Head of caudate nucleus (tissue), 42 donors: ENCODE results near the gene FBXL7.

Source experiments
- DNase-seq, 42 donors: peaks; one replicate each; pipeline versions ENCODE4 v3.0.0 to v3.0.0-alpha.2; 2020 to 2021; ENCODE audit warnings: mixed read lengths in 7 of 42
- intact Hi-C: fragments of 100-400 bp; cut with DNase I; formaldehyde crosslinking; loops from one replicate; pipeline ENCODE4 v1.15.0; 2022

The FBXL7 gene

DNA sequence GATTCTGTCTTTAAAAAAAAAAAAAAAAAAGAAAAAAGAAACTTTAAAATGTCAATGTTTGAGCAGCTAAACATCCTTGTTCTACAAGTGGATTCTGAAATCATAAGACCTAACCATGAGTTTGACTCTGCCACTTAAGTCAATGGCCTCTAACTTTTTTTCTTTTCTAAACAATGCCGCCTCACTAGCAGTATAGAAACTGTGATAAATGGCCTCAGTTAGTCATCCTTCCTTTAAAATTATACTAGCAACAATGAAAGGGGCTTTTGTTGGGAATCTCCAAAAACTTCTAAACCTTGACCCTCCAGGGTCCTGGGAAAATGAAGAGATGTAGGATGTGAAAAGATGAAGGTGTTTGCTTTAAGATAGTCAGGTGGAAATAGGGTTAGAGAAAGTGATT lies 71.1 kb downstream of the FBXL7 start:
- no peak for DNase-seq
- intact Hi-C loops: no loop called here

DNA sequence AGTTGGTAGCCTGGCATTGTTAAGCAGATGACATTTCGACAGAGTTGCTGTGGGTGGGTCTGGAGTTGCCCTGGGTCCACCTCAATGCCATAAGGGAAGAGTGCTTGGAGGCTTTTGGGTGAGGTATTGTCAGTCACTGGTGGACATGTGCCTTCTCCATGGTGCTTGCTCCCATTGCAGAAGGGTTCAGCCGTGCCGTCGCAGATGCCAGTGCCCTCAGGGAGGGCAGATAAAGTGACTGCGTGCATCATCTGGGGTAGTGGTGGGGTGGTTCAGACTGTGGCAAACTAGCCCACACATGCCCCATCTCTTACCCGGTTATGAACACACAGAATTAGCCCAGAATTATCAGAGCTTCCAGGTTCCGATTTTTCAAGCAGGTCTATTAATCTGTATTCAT lies 71.6 kb downstream of the FBXL7 start:
- intact Hi-C loops: no loop called here
- DNase-seq: no peak

GRCh38 chr5:15573590-15573989 lies 73.6 kb downstream of the FBXL7 start:
- intact Hi-C loops: no loop called here
- no peak for DNase-seq

GRCh38 chr5:15574128-15574527 lies 74.1 kb downstream of the FBXL7 start:
- intact Hi-C loops: no loop called here
- DNase-seq: no peak

- intact Hi-C loops: no loop called here
- DNase-seq: no peak
Observed at GRCh38 chr5:15574806-15575325, 74.9 kb downstream of the FBXL7 start.

DNA sequence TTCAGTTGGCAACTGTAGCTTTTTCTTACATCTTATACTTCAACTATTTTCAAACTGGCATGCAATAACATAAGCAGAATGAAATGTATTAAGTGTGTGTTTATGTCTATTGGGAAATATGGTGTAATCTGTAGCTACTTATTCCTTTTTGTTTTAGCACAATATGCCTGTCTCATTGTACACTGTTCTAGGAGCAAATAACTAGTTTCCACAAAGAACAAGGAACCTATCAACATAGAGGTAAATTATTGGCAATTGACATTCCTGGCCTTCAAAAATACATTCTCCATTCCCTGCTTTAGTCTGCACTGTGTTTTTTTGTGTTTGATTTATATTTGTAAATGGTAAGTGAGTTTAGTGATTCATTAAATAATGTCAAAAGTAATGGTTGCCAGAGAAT lies 75.7 kb downstream of the FBXL7 start:
- DNase-seq: no peak
- intact Hi-C loops: no loop called here

- intact Hi-C loops: no loop called here
- DNase-seq: no peak
Observed at GRCh38 chr5:15577132-15577531, 77.2 kb downstream of the FBXL7 start.

DNA sequence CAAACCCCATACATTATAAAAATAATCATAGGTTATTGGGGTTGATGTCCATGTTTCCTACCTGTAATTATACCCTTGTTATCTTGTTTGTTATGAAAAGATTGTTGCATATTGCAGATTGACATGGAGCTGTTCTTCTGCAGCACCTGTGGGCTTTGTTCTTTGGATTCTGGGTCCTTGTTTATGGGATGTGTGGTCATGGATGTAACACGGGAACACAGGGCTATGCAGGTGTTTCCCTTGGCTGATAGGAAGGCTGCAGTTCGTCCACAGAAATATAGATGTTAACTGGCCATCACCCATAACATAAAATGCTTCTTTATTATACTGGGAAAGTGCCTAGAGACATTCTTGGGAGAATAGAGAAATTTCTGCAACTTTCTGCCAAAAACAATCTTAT lies 77.9 kb downstream of the FBXL7 start:
- intact Hi-C loops: no loop called here
- DNase-seq: no peak

DNA sequence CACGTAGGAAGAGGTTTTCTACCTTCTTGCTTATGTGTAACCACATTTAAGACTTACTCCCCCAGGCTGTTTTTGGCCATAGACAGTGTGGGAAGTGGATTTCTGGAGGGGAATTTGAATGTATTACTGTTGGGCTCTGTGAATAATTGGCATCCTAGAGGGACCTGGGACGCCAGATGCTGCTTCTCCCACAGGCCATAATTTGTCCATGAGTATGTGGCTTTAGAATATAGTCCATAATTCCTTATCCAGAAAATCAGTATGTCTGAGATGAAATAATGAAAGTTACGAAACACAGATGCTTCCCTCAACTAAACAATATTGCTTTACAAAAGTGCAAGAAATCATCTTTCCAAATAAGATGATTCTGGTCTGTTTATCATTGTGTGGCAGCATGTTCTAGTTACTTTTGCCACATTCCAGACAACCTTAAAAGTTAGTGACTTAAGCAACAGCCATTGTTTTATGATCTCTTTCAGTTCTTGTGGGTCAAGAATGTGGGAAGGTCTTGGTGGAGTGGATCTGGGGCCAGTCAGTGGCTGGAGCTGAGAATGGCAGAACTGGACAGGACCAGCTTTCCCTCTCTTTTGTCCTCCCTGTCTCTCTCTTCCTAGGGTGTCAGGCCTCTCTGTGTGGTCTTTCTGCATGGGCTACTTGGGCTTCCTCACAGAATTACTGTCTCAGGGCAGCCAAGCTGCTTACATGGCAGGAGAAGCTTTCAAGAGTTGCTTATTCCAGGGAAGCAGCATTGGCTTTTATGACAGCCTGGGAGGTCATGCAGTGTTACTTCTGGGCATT lies 79.4 kb downstream of the FBXL7 start:
- intact Hi-C loops: no loop called here
- no peak for DNase-seq

GRCh38 chr5:15584528-15584927 lies 84.5 kb downstream of the FBXL7 start:
- intact Hi-C loops: no loop called here
- no peak for DNase-seq

DNA sequence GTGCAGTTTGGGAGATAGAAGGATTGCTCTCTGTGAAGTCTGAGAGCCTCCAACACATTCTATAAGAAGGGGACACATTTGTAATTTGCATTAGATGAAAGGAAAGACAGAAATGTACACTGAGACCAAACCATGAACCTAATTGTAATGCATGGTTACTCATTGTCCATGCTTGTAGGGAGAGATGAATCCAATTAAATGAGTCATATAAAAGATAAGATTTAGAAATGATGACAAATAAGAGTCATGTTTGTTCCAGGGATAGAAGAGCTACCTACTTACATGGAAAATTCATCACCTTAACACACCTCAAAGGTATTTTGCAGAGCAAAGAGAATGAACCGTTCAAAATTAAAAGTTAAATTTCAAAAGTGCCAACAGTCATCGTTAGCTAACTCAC lies 85.1 kb downstream of the FBXL7 start:
- no peak for DNase-seq
- intact Hi-C loops: no loop called here

DNA sequence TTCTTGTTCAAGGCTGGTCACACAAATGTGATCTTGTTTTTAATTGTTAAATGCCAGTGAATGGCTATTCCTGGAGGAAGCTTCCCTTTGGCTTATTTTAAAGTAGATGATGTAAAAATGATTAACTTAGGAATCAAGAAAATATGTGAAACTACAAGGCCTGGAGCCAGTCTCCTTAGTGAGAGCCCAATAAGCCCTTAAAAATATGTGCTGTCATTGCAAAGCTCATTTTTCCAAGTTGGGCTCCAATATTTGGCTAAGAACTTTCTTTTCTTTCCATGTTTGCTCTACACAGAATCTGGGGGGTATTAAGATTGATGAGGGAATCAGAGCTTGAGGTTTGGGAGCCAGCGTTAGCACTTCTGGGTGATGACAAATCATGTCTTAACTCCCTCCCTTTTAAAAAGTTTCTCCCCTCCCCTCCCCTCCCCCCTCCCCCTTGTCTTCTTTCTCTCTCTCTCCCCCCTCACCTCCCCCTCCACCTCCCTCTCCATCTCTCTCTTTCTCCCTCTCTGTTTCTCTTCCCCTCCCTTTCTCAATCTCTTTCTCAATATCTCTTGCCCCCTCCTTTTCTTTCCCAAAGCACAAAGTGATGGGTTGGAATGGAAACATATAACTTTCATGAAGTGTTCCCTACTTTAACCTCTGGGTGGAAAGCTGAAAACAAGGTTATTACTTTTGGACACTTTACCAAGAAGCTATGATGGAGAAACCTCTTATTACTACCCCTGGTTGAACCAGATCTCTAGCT lies 86.0 kb downstream of the FBXL7 start:
- no peak for DNase-seq
- intact Hi-C loops: no loop called here

GRCh38 chr5:15587916-15588315 lies 87.9 kb downstream of the FBXL7 start:
- DNase-seq: no peak
- intact Hi-C loops: no loop called here

GRCh38 chr5:15592728-15593127 lies 92.7 kb downstream of the FBXL7 start:
- no peak for DNase-seq
- intact Hi-C loops: no loop called here

DNA sequence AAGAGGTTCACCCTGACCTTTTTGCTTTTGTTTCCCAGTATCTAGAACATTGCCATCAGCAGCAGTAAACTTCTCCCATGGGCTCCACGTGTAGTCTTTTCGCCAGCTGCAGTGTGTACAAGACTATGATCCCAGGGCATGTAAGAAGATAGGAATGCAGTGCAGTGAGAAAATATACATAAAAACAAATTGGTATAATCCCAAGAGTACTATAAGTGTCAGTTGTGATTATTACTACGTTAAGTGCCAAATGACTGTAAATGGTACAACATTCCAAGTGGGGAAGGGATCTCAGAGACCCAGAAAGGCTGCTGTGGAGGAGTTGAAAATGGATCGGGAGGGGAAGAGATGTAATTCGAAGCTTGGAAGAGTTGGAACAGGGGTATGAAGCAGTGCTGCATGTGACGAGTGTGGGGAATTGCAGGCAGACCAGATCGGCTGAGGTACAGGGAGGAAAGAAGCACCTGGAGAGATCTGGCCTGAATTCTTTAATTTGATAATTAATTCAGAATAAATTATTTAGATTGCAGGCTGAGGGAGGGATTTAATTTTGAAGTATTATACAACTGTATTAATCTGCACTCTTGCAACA lies 95.1 kb downstream of the FBXL7 start:
- no peak for DNase-seq
- intact Hi-C loops: no loop called here

GRCh38 chr5:15595929-15596328 lies 95.9 kb downstream of the FBXL7 start:
- DNase-seq: no peak
- intact Hi-C loops: no loop called here

GRCh38 chr5:15596936-15597335 lies 97.0 kb downstream of the FBXL7 start:
- intact Hi-C loops: no loop called here
- no peak for DNase-seq

DNA sequence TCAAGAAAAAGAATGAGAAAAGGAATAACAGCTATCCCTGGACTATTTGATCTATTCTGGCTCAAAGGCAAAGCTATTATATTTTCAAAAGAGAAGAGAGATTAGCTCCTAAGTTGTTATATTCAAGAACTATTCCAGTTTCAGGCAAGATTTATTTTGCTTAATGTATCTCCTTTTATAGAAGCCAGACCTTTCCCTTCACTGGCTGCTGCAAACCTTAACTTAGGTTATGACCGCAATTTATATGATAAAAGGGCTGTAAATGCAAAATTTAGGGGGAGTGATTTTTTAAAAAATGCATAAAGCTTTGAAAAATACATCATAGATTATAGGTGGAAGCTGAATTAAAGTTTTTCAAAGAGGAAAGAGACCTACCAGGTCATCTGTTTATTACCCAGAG lies 97.8 kb downstream of the FBXL7 start:
- intact Hi-C loops: no loop called here
- DNase-seq: no peak

DNA sequence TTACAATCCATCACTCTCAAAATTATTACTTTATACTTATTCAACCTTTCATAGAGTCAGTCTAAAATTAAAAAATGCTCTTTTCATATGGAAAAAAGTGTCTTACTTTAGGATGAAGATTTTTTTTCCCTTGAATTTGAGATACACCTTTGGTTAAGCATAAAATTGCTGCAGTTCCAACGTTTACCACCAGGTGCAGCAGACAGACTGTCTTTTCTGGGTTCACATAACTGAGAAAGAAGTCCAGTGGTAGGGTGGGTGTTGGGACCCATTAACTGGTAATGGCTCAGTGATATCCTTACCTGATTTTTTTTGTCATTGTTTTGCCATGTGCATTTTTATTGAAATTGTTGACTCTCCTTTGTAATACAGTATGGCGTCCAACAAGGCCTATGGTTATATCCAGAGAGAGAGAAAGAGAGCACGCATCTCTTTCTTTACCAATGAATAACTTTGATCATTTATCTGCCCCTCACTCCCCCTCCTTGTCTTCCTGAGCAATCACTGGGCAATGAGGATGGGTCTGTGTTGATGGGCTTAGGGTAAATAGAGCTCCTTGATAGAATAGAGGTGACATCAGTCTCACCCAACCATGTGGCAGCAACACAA lies 98.4 kb downstream of the FBXL7 start:
- peak in 16 of 42 donors; percentile 12 to 76 (median 34) for DNase-seq
- intact Hi-C loops: no loop called here

- intact Hi-C loops: no loop called here
- no peak for DNase-seq
Observed at GRCh38 chr5:15600035-15600434, 100.1 kb downstream of the FBXL7 start.
